A549 (cell line): Measurements from ENCODE around the gene MARF1. TPM values are rescaled to one million over a fixed set of nuclear protein-coding genes. Genes with fewer than 3 reads are reported as not detected.

Experiments used
- ATAC-seq, 2 experiments: fragments of 200-7000 bp in 1 of 2; fragments of >200 bp in 1 of 2; cut with Nextera tagmentation in 1 of 2; cut with Tn5 transposase in 1 of 2; 3 replicates each; pipeline versions ENCODE4 v1.8.0 to v1.9.1; 2018 to 2020; ENCODE audit warnings: mild to moderate bottlenecking in 1 of 2, moderate library complexity in 1 of 2
- CTCF ChIA-PET: fragments of 300-600 bp; sonication (Branson Sonifier 250); formaldehyde crosslinking; extraction: SDS; loops from one replicate; lab custom pipeline; 2021; ENCODE audit warnings: antibody characterized with exemption, inconsistent platforms; lab: Yijun Ruan, JAX
- POLR2A ChIA-PET: fragments of 350-600 bp; formaldehyde crosslinking; extraction: SDS; loops from one replicate; lab custom pipeline; 2021; ENCODE audit warnings: antibody characterized with exemption, inconsistent platforms; lab: Yijun Ruan, JAX
- DNase-seq, 2 experiments: peaks; one replicate each; pipeline versions ENCODE4 v3.0.0 to v3.0.0-alpha.2; 2011 to 2016; ENCODE audit warnings: low read depth in 1 of 2, low spot score in 1 of 2
- FAIRE-seq: peaks from 2 replicates; lab custom pipeline; 2011; peaks lifted over from hg19 to GRCh38; lab: Jason Lieb, UNC
- H3K27ac ChIP-seq, 2 experiments: fragments of >200 bp; sonication (Bioruptor Twin); formaldehyde crosslinking; 3 replicates each; pipeline ENCODE4 v1.5.1; 2016 to 2017
- H3K4me1 ChIP-seq: fragments of >200 bp; sonication (Bioruptor Twin); formaldehyde crosslinking; 3 replicates; pipeline ENCODE4 v1.6.1; 2016
- H3K4me2 ChIP-seq: fragments of >200 bp; sonication (Bioruptor Twin); formaldehyde crosslinking; 3 replicates; pipeline ENCODE4 v1.6.1; 2016
- H3K4me3 ChIP-seq: fragments of >200 bp; sonication (Bioruptor Twin); formaldehyde crosslinking; 3 replicates; pipeline ENCODE4 v1.5.1; 2016
- H3K9me3 ChIP-seq: fragments of >200 bp; sonication (Bioruptor Twin); formaldehyde crosslinking; 3 replicates; pipeline ENCODE4 v1.6.1; 2016
- CBX2 ChIP-seq: fragments of 200-600 bp; sonication (generic); IDR thresholded peaks from 2 replicates; pipeline ENCODE4 v1.6.1; 2016; ENCODE audit warnings: low read depth, mild to moderate bottlenecking, borderline replicate concordance
- EHF ChIP-seq: fragments of 250-450 bp; sonication (Bioruptor Pico); IDR thresholded peaks from 2 replicates; pipeline ENCODE4 v1.5.0; 2020; ENCODE audit warnings: mild to moderate bottlenecking
- FOSL2 ChIP-seq, 2 experiments: fragments of 450-650 bp in 1 of 2; fragments of >200 bp in 1 of 2; sonication (Bioruptor Twin) in 1 of 2; formaldehyde crosslinking; IDR thresholded peaks; 2 replicates each; pipeline versions ENCODE4 v1.5.0 to v1.6.1; 2016 to 2020; ENCODE audit warnings: mild to moderate bottlenecking in 1 of 2, moderate library complexity in 1 of 2
- GATA3 ChIP-seq: IDR thresholded peaks from 2 replicates; pipeline ENCODE4 v1.6.1; 2012; ENCODE audit warnings: borderline replicate concordance
- HDAC2 ChIP-seq: fragments of 200-600 bp; sonication (generic); IDR thresholded peaks from 2 replicates; pipeline ENCODE4 v1.6.1; 2016
- HES2 ChIP-seq: fragments of >200 bp; sonication (Bioruptor Twin); formaldehyde crosslinking; IDR thresholded peaks from 2 replicates; pipeline ENCODE4 v1.6.1; 2016
- HMGXB4 ChIP-seq: fragments of 250-450 bp; sonication (Bioruptor Pico); IDR thresholded peaks from 2 replicates; pipeline ENCODE4 v1.5.0; 2021; ENCODE audit warnings: mild to moderate bottlenecking, moderate library complexity, borderline replicate concordance
- HOXA7 ChIP-seq: fragments of 250-450 bp; sonication (Bioruptor Pico); IDR thresholded peaks from 2 replicates; pipeline ENCODE4 v1.5.0; 2020; ENCODE audit warnings: mild to moderate bottlenecking, moderate library complexity
- HOXB5 ChIP-seq: fragments of 250-450 bp; sonication (Bioruptor Pico); IDR thresholded peaks from 2 replicates; pipeline ENCODE4 v1.5.0; 2020; ENCODE audit warnings: mild to moderate bottlenecking, moderate library complexity
- KDM5A ChIP-seq: fragments of 200-600 bp; sonication (generic); IDR thresholded peaks from 2 replicates; pipeline ENCODE4 v1.6.1; 2016; ENCODE audit warnings: antibody characterized with exemption, mild to moderate bottlenecking
- NFE2L2 ChIP-seq: fragments of 150-350 bp; conservative IDR thresholded peaks from 2 replicates; pipeline ENCODE4 v1.6.1; 2014; ENCODE audit warnings: low read length
- NR3C1 ChIP-seq: fragments of >200 bp; sonication (Bioruptor Twin); formaldehyde crosslinking; IDR thresholded peaks from 3 replicates; pipeline ENCODE4 v1.6.1; 2017
- POLR2AphosphoS2 ChIP-seq: conservative IDR thresholded peaks from 2 replicates; pipeline ENCODE4 v1.6.1; 2012; ENCODE audit warnings: low read length, improper control_type of control experiment, inconsistent platforms
- RNF2 ChIP-seq: fragments of 200-600 bp; sonication (generic); IDR thresholded peaks from 2 replicates; pipeline ENCODE4 v1.6.1; 2016; ENCODE audit warnings: low read depth, mild to moderate bottlenecking, antibody characterized with exemption, moderate library complexity, borderline replicate concordance
- USF2 ChIP-seq: fragments of 450-650 bp; IDR thresholded peaks from 2 replicates; pipeline ENCODE4 v1.6.1; 2014; ENCODE audit warnings: antibody characterized with exemption
- ZC3H11A ChIP-seq: fragments of 450-650 bp; IDR thresholded peaks from 2 replicates; pipeline ENCODE4 v1.6.1; 2014; ENCODE audit warnings: antibody characterized with exemption, mild to moderate bottlenecking
- ZNF302 ChIP-seq: fragments of 250-450 bp; sonication (Bioruptor Pico); IDR thresholded peaks from 2 replicates; pipeline ENCODE4 v1.9.0; 2021; ENCODE audit warnings: inconsistent platforms, mild to moderate bottlenecking, moderate library complexity
- WGBS: methylation state at CpG from one replicate; pipeline ENCODE4 v1.1.6; 2017; ENCODE audit errors: missing lambda C conversion rate; 5-methylcytosine and 5-hydroxymethylcytosine counted together
- polyA plus RNA-seq, 4 experiments: library from polyadenylated mRNA; depleted of rRNA in 3 of 4; stranded (reverse); fragments of >200 nt; fragmentation: RNase III in 1 of 4; extraction: RNeasy Plus Mini Kit Qiagen cat#74134 plus additional on column Dnase treatment in 1 of 4; gene quantifications; 2 replicates in 3 of 4; 3 replicates in 1 of 4; pipeline ENCODE4 v1.2.3, GENCODE V29; 2011 to 2017

Gene MARF1
- polyA plus RNA-seq, 2 of the 4 experiments (the other 2 are of a cell fraction) = 11.6 to 28.2 TPM

GRCh38 chr16:15636392-15636873 is 6.5 kb downstream of the MARF1 start:
- H3K4me2 ChIP-seq = no peak overlapping the region

GRCh38 chr16:15635926-15636325 is 7.0 kb downstream of the MARF1 start:
- Histone ChIP-seq H3K4me3 (no peak overlapping the region), H3K4me2 (no peak overlapping the region), H3K27ac (no peak overlapping the region), H3K4me1 (peaks cover 3% of the 10 kb centered on the region; the same call in 2 of the 3 replicates), H3K9me3 (no peaks in the 10 kb centered on the region)
- ChIA-PET CTCF (interaction anchor here (0.6 to 1.2 kb wide), 2 partner anchors 59 to 64 kb away, joined by 3 to 4 read pairs; no protein-coding TSS in a partner anchor), POLR2A (no interaction called here)
- 91% methylated on average over 9 of the region's 9 CpGs for WGBS
- DNase-seq = no peak
- no peak for TF ChIP-seq HOXB5
- TF ChIP-seq NR3C1 = no peak
- TF ChIP-seq HOXA7 (CRISPR knock-in tag) = no peak
- no peak for TF ChIP-seq HES2
- no peak for FAIRE-seq
- ATAC-seq = no peak

More at GRCh38 chr16:15636392-15636873, 6.5 kb downstream of the MARF1 start:
- H3K27ac ChIP-seq = no peak overlapping the region
- H3K4me3 ChIP-seq = no peak overlapping the region
- no peak for TF ChIP-seq FOSL2 (IDR thresholded peaks at IDR 0.05)
- no peak for TF ChIP-seq FOSL2 (CRISPR knock-in tag; IDR thresholded peaks at IDR 0.05)
- POLR2A ChIA-PET = no interaction called here
- CTCF ChIA-PET = no interaction called here
- H3K4me1 ChIP-seq = peaks cover 8% of the 10 kb centered on the region; the same call in 2 of the 3 replicates
- no peak for ATAC-seq
- no peak for DNase-seq
- FAIRE-seq = no peak
- H3K9me3 ChIP-seq = no peaks in the 10 kb centered on the region

- POLR2A ChIA-PET = no interaction called here
- WGBS = 95% methylated on average over 2 of the region's 2 CpGs
Observed at GRCh38 chr16:15631730-15632409, 11.1 kb downstream of the MARF1 start.

GRCh38 chr16:15621889-15622288 is 21.1 kb downstream of the MARF1 start:
- DNase-seq (no peak), FAIRE-seq (no peak), ATAC-seq (no peak)
- H3K27ac ChIP-seq = no peak overlapping the region
- ChIA-PET CTCF (interaction anchor here (0.7 to 1.5 kb wide), 3 partner anchors 9 to 47 kb away, joined by 3 read pairs; no protein-coding TSS in a partner anchor), POLR2A (no interaction called here)
- no peaks in the 10 kb centered on the region for H3K9me3 ChIP-seq
- no peaks in the 10 kb centered on the region for H3K4me1 ChIP-seq
- 93% methylated on average over 8 of the region's 8 CpGs for WGBS
- TF ChIP-seq HES2 (no peak), EHF (no peak), CBX2 (no peak), ZNF302 (CRISPR knock-in tag) (no peak), NFE2L2 (no peak), HMGXB4 (no peak), HOXA7 (CRISPR knock-in tag) (no peak), RNF2 (no peak), POLR2AphosphoS2 (no peak)
- no peak overlapping the region for H3K4me2 ChIP-seq
- H3K4me3 ChIP-seq = no peak overlapping the region

More at GRCh38 chr16:15631730-15632409, 11.1 kb downstream of the MARF1 start:
- no peak for TF ChIP-seq HDAC2
- TF ChIP-seq ZC3H11A = no peak
- TF ChIP-seq KDM5A = no peak
- TF ChIP-seq GATA3 = no peak
- TF ChIP-seq NR3C1 = no peak
- no peak for TF ChIP-seq HES2
- TF ChIP-seq HOXB5 = no peak
- no peak for TF ChIP-seq USF2
- no peak for TF ChIP-seq EHF
- TF ChIP-seq, all 56 proteins: peak for 0
- ATAC-seq (no peak), FAIRE-seq (no peak), DNase-seq (no peak)
- no peak overlapping the region for H3K4me2 ChIP-seq
- no peaks in the 10 kb centered on the region for H3K9me3 ChIP-seq
- H3K27ac ChIP-seq = no peak overlapping the region
- CTCF ChIA-PET = interaction anchor here (1.0 to 1.2 kb wide), 2 partner anchors 10 to 204 kb away, joined by 3 read pairs; no protein-coding TSS in a partner anchor
- no peak overlapping the region for H3K4me3 ChIP-seq
- peaks cover 12% of the 10 kb centered on the region; the same call in 2 of the 3 replicates for H3K4me1 ChIP-seq
